ENCODE data around the gene ZNF500.

ZNF500 gene

GRCh38 chr16:4702466-4702808 is 64.5 kb downstream of the ZNF500 start (continued):
- TF ChIP-seq ZNF549 (tag by site-specific recombination; IDR thresholded peaks at IDR 0.05), result no peak
- TF ChIP-seq ZNF394 (tag by site-specific recombination; IDR thresholded peaks at IDR 0.05; ENCODE audit: borderline replicate concordance), result no peak
- no peak for TF ChIP-seq ZNF501 (tag by site-specific recombination; IDR thresholded peaks at IDR 0.05)
- TF ChIP-seq, protein P1, sequence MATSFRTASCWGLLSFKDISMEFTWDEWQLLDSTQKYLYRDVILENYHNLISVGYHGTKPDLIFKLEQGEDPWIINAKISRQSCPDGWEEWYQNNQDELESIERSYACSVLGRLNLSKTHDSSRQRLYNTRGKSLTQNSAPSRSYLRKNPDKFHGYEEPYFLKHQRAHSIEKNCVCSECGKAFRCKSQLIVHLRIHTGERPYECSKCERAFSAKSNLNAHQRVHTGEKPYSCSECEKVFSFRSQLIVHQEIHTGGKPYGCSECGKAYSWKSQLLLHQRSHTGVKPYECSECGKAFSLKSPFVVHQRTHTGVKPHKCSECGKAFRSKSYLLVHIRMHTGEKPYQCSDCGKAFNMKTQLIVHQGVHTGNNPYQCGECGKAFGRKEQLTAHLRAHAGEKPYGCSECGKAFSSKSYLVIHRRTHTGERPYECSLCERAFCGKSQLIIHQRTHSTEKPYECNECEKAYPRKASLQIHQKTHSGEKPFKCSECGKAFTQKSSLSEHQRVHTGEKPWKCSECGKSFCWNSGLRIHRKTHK (tag by site-specific recombination; IDR thresholded peaks at IDR 0.05), result no peak
- no peak for TF ChIP-seq ZNF221 (tag by site-specific recombination; IDR thresholded peaks at IDR 0.05; ENCODE audit: borderline replicate concordance)
- TF ChIP-seq RBAK (tag by site-specific recombination; IDR thresholded peaks at IDR 0.05), result no peak
- TF ChIP-seq, protein P2, sequence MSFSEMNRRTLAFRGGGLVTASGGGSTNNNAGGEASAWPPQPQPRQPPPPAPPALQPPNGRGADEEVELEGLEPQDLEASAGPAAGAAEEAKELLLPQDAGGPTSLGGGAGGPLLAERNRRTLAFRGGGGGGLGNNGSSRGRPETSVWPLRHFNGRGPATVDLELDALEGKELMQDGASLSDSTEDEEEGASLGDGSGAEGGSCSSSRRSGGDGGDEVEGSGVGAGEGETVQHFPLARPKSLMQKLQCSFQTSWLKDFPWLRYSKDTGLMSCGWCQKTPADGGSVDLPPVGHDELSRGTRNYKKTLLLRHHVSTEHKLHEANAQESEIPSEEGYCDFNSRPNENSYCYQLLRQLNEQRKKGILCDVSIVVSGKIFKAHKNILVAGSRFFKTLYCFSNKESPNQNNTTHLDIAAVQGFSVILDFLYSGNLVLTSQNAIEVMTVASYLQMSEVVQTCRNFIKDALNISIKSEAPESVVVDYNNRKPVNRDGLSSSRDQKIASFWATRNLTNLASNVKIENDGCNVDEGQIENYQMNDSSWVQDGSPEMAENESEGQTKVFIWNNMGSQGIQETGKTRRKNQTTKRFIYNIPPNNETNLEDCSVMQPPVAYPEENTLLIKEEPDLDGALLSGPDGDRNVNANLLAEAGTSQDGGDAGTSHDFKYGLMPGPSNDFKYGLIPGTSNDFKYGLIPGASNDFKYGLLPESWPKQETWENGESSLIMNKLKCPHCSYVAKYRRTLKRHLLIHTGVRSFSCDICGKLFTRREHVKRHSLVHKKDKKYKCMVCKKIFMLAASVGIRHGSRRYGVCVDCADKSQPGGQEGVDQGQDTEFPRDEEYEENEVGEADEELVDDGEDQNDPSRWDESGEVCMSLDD (tag by site-specific recombination; IDR thresholded peaks at IDR 0.05), result no peak

DNA sequence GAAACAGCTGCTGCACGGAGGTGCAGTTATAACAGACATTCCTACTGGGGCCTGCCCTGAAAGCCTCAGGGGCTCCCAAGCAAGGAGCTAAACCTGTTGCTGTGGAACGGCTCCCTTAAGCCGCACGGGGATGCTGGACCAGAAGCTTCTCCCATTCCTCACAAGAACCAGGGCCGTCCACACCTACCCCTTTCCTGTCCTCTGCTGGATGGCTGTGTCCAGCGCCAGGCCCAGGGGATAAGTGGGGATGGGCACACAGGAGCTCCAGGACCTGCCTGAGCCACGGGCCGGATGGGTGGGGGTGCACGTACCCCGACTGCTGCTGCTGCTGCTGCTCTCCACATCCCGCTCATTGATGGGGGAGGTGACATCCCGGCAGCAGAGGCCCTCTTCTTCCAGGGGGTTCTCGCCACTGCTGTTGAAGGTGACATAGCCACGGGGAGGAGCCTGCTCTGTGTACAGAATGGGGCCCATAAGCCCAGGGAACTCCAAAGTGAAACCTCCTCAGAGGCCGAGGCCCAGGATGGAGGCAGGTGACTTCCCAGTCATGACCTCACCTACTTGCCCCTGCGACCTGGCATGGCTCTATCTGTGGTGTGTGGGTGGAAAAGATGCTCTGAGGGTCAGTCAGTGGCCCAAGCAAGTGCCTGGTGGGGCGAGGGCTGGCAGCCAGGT is 65.0 kb downstream of the ZNF500 start:
- ChIA-PET CTCF (interaction anchor here (0.5 to 0.8 kb wide), 2 partner anchors 12 to 252 kb away, joined by 3 to 4 read pairs; no protein-coding TSS in a partner anchor), POLR2A (no interaction called here)
- Histone ChIP-seq H3K36me3 (ENCODE audit: control insufficient read depth in 2 of 2, insufficient read depth in 1 of 2, low read length in 2 of 2) (peaks cover 9 to 84% of the 10 kb centered on the region in 2 experiments; a peak in 2 of 3 replicates), H3K27ac (ENCODE audit: extremely low read depth, low read depth, low read length) (no peak overlapping the region), H3K4me1 (ENCODE audit: control insufficient read depth, insufficient read depth, low read length) (no peaks in the 10 kb centered on the region), H3K9me3 (ENCODE audit: control insufficient read depth, insufficient read depth, low read depth, low read length) (no peaks in the 10 kb centered on the region), H3K4me3 (ENCODE audit: low read depth, low read length) (no peak overlapping the region)
- TF ChIP-seq ZBTB1 (tag by site-specific recombination; IDR thresholded peaks at IDR 0.05), result no peak
- TF ChIP-seq SCRT2 (tag by site-specific recombination; IDR thresholded peaks at IDR 0.05), result peak; percentile 40; the same call in 1 of the 2 replicates
- no peak for TF ChIP-seq ZSCAN18 (tag by site-specific recombination; IDR thresholded peaks at IDR 0.05)
- no peak for TF ChIP-seq ZXDB (tag by site-specific recombination; IDR thresholded peaks at IDR 0.05)
- no peak for TF ChIP-seq ZNF140 (tag by site-specific recombination; IDR thresholded peaks at IDR 0.05)

GRCh38 chr16:4700997-4701743 is 65.8 kb downstream of the ZNF500 start:
- ChIA-PET POLR2A (interaction anchor here (0.6 kb wide), 1 partner anchor 38 kb away, joined by 7 read pairs; no protein-coding TSS in a partner anchor), CTCF (interaction anchor here (0.8 kb wide), 1 partner anchor 13 kb away, joined by 4 read pairs; no protein-coding TSS in a partner anchor)
- H3K9me3 ChIP-seq (ENCODE audit: control insufficient read depth, insufficient read depth, low read depth, low read length), result no peaks in the 10 kb centered on the region
- no peak overlapping the region for H3K4me3 ChIP-seq (ENCODE audit: low read depth, low read length)
- no peaks in the 10 kb centered on the region for H3K4me1 ChIP-seq (ENCODE audit: control insufficient read depth, insufficient read depth, low read length)
- H3K36me3 ChIP-seq (ENCODE audit: control insufficient read depth in 2 of 2, insufficient read depth in 1 of 2, low read length in 2 of 2), result peaks cover 7 to 88% of the 10 kb centered on the region in 2 experiments; a peak in 2 of 3 replicates
- H3K27ac ChIP-seq (ENCODE audit: extremely low read depth, low read depth, low read length), result no peak overlapping the region
- TF ChIP-seq, protein P3, sequence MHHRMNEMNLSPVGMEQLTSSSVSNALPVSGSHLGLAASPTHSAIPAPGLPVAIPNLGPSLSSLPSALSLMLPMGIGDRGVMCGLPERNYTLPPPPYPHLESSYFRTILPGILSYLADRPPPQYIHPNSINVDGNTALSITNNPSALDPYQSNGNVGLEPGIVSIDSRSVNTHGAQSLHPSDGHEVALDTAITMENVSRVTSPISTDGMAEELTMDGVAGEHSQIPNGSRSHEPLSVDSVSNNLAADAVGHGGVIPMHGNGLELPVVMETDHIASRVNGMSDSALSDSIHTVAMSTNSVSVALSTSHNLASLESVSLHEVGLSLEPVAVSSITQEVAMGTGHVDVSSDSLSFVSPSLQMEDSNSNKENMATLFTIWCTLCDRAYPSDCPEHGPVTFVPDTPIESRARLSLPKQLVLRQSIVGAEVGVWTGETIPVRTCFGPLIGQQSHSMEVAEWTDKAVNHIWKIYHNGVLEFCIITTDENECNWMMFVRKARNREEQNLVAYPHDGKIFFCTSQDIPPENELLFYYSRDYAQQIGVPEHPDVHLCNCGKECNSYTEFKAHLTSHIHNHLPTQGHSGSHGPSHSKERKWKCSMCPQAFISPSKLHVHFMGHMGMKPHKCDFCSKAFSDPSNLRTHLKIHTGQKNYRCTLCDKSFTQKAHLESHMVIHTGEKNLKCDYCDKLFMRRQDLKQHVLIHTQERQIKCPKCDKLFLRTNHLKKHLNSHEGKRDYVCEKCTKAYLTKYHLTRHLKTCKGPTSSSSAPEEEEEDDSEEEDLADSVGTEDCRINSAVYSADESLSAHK (tag by site-specific recombination; IDR thresholded peaks at IDR 0.05), result no peak
- TF ChIP-seq ZNF549 (tag by site-specific recombination; IDR thresholded peaks at IDR 0.05) (no peak), ZNF639 (tag by site-specific recombination; IDR thresholded peaks at IDR 0.05) (no peak), SP7 (tag by site-specific recombination; IDR thresholded peaks at IDR 0.05) (no peak), ZFP37 (tag by site-specific recombination; IDR thresholded peaks at IDR 0.05) (no peak), ZNF175 (tag by site-specific recombination; IDR thresholded peaks at IDR 0.05) (no peak)

Measured in HEK293 (cell line).